Measurements from ENCODE around the gene ZMYM1.

GRCh38 chr1:35032384-35032739 lies 46.8 kb upstream of the ZMYM1 start:
- TF ChIP-seq CTCF (conservative IDR thresholded peaks at IDR 0.05) (no peak), EZH2 (IDR thresholded peaks at IDR 0.05; ENCODE audit: low read depth) (no peak)

Data from PC-9 (cell line).